ENCODE measurements around the gene RUNX1.
A peak's percentile ranks its signal among the peaks of the same experiment; 100 is the strongest.

RUNX1 gene

DNA sequence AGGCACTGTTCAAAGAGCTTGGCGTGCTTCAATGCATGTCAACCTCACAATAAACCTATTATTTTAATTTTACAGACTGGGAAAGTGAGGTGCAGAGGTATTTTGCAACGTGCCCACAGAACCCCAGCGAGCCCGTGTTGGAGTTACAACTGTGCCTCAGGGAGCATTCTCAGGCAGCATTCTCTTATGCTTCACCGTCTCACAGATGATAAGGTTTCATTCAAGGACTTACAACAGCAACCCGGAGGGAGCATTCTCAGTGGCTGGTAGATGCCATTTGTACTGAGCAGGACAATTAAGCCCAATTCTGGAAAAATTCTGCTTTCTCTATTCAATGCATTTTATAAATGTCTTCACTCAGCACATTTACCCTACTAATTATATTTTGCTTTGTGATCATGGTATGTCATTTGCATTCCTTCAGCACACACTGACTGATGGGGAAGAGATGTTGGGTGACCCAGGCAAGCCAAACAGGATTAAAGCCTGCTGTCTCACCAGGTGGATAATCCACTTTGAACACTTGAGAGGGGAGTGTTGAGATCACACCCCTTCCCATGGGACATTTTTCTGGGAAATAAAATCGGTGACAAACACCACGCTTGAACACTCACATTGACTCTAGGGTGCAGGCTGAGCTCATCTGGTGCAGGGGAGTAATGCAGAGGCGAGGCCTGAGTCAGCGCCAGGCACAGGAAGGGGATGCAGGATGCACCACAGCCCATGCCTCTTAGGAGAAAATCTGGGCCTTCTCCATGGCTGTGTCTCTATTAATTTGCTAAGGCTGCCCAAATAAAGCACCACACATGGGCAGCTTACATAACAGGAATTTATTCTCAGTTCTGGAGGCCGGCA is 266.4 kb downstream of the RUNX1 start:
- no peak for DNase-seq
- in situ Hi-C loops (cut with HindIII; ENCODE audit: low pct_ligation_motif_present, low pct_unique_long_range_greater_than_20kb, low sequenced_read_pairs), result no loop called here

DNA sequence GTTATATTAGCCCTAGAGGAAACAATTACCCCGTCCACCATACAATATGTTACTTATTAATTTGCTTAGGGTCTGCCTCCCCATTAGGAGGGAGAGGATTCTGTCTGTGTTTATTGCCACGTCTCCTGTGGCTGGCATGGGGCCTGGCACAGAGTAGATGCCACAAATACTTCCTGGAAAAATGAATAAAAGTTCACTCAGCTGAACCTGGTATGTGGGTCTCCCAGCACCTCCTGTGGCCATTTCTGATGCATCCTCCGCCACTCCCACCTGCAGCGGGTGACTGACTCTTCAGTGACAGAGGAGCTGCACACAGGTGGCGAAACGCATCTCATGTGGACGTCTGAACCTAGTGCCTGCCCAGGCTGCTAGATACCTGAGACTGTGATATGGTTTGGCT is 267.6 kb downstream of the RUNX1 start:
- no peak for DNase-seq
- in situ Hi-C loops (cut with HindIII; ENCODE audit: low pct_ligation_motif_present, low pct_unique_long_range_greater_than_20kb, low sequenced_read_pairs), result no loop called here

DNA sequence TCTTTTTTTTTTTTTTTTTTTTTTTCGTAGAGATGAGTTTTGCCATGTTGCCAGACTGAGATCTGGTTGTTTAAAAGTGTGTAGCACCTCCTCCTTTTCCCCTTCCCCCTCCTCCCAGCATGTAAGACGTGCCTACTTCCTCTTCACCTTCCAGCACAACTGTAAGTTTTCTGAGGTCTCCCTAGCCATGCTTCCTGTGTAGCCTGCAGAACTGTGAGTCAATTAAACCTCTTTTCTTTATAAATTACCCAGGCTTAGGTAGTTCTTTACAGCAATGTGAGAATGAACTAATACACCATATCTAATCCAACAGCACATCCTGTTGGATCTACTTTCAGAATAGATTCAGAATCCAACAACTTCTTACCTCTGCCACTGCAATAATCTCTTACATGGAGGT is 269.2 kb downstream of the RUNX1 start:
- in situ Hi-C loops (cut with HindIII; ENCODE audit: low pct_ligation_motif_present, low pct_unique_long_range_greater_than_20kb, low sequenced_read_pairs), result no loop called here
- DNase-seq, result no peak

- in situ Hi-C loops (cut with HindIII; ENCODE audit: low pct_ligation_motif_present, low pct_unique_long_range_greater_than_20kb, low sequenced_read_pairs), result no loop called here
These were observed 273.3 kb downstream of the RUNX1 start for GRCh38 chr21:34775793-34776192.

DNA sequence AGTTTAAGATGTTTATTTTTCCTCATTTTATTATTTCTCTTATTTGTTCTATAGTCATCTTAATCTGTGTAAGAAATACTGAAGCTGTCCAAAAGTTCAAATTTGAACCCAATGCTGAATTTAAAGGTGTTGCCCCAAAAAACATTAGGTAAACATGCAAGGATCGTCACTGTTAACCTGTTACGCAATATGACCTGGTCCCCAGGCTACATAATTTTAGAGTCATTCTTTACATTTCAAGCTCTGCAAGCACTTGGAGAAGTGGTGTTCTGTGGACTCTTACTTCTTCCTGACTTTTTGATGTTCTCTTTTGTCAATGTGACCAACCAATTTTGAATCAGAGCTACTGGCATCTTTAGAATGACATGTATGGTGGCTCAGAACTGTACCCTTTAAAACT is 274.4 kb downstream of the RUNX1 start:
- in situ Hi-C loops (cut with HindIII; ENCODE audit: low pct_ligation_motif_present, low pct_unique_long_range_greater_than_20kb, low sequenced_read_pairs), result no loop called here

More at GRCh38 chr21:34775793-34776192, 273.3 kb downstream of the RUNX1 start:
- no peak for DNase-seq

DNA sequence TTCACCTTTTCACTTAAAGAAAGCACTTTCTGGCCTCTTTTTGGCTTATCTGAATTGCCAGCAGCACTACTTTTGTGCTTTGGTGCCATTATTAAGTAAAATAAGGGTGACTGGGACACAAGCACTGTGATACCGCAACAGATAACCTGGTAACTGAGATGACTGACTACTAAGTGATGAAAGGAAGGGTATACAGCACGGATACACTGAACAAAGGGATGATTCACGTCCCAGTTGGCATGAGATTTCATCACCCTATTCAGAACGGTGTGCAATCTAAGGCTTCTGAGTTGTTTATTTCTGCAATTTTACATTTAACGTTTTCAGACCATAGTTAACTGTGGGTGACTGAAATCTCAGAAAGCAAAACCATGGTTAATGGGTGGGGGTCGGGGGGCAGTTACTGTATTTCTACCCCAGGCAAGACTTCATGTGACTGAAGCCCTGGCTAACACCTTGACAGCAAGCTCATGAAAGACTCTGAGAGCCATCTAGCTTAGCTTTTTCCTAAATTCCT is 277.5 kb downstream of the RUNX1 start:
- peak; percentile 72 for DNase-seq
- in situ Hi-C loops (cut with HindIII; ENCODE audit: low pct_ligation_motif_present, low pct_unique_long_range_greater_than_20kb, low sequenced_read_pairs), result no loop called here

More for the DNA sequence above, 274.4 kb downstream of the RUNX1 start:
- no peak for DNase-seq

DNA sequence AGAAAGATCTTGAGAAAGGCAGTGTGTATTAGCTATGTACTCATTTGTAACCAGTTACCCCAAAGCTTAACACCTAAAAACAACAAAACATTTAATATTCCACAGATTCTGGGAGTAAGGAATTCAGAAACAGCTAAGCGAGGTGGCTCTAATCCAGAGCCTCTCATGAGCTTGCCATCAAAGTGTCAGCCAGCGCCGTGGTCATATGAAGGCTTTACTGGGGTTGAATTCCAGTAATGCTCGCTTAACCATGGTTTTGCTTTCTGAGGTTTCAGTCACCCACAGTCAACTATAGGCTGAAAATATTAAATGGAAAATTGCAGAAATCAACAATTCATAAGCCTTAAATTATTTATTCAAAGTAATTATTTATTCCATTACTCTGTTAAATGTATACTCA is 278.5 kb downstream of the RUNX1 start:
- peak; percentile 2 for DNase-seq
- in situ Hi-C loops (cut with HindIII; ENCODE audit: low pct_ligation_motif_present, low pct_unique_long_range_greater_than_20kb, low sequenced_read_pairs), result no loop called here

DNA sequence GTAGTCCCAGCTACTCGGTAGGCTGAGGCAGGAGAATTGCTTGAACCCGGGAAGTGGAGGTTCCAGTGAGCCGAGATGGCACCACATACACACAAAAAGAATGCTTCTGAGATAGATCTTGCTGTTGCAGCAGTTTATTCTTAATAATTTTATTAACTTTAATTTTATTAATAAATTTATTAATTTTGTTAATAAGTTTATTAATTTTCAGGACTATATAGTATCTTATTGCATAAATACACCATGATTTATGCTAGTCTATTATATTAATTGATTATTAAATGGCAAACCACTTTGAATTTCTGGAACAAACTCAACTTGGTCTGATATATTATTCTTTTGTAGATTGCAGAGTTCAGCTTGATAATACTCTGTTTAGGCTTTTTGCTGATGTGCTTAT is 280.8 kb downstream of the RUNX1 start:
- in situ Hi-C loops (cut with HindIII; ENCODE audit: low pct_ligation_motif_present, low pct_unique_long_range_greater_than_20kb, low sequenced_read_pairs), result no loop called here
- DNase-seq, result no peak

- no peak for DNase-seq
- in situ Hi-C loops (cut with HindIII; ENCODE audit: low pct_ligation_motif_present, low pct_unique_long_range_greater_than_20kb, low sequenced_read_pairs), result no loop called here
These were observed 282.2 kb downstream of the RUNX1 start for GRCh38 chr21:34766862-34767261.

GRCh38 chr21:34765619-34766018 is 283.5 kb downstream of the RUNX1 start:
- DNase-seq, result no peak
- in situ Hi-C loops (cut with HindIII; ENCODE audit: low pct_ligation_motif_present, low pct_unique_long_range_greater_than_20kb, low sequenced_read_pairs), result no loop called here

DNA sequence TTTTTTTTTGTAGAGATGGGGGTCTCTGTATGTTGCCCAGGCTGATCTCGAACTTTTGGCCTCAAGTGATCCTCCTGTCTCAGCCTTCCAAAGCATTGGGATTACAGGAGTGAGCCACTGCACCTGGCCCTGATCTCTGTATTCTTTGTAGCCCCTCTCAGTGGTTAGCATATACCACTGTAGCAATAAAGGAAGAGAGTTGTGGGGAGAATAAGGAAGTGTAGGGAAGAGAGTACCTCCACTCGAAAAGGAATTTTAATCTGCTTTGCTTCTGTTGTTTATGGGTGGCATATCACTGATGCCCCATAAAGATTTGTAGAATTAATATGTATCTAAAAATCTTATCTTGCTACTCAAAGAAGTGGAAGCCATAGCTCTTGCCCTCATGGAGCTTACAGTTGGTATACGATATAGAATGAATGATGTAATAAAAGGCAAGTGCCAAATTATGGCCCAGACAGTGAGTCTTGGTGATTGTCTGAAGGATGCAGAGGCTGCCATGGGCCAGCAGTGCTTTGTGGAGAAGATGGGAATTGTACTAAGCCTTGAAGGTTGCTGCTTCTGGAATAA is 284.3 kb downstream of the RUNX1 start:
- no peak for DNase-seq
- in situ Hi-C loops (cut with HindIII; ENCODE audit: low pct_ligation_motif_present, low pct_unique_long_range_greater_than_20kb, low sequenced_read_pairs), result no loop called here

DNA sequence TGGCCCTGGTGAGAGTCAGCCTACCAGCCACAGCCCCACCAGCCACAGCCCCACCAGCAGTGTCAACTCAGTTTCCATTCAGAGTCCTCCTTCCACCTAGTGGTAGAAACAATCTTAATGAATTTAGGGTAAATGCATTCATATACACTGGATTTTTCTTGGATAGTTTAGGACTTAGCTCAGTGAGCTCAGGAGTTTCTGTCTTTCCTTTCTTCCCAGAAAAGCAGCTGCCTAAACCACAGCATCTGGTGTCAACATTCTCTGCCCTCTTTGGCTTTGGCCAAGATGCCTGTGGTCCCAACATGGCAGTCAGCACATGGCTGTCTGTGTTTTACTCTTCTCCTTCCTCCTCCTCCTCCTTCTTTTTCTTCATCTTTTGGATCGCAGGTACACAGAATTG is 286.3 kb downstream of the RUNX1 start:
- in situ Hi-C loops (cut with HindIII; ENCODE audit: low pct_ligation_motif_present, low pct_unique_long_range_greater_than_20kb, low sequenced_read_pairs), result no loop called here
- no peak for DNase-seq

- DNase-seq, result no peak
- in situ Hi-C loops (cut with HindIII; ENCODE audit: low pct_ligation_motif_present, low pct_unique_long_range_greater_than_20kb, low sequenced_read_pairs), result no loop called here
These were observed 287.3 kb downstream of the RUNX1 start for GRCh38 chr21:34761758-34762330.

GRCh38 chr21:34754690-34755647 is 294.1 kb downstream of the RUNX1 start:
- DNase-seq, result no peak
- in situ Hi-C loops (cut with HindIII; ENCODE audit: low pct_ligation_motif_present, low pct_unique_long_range_greater_than_20kb, low sequenced_read_pairs), result no loop called here

DNA sequence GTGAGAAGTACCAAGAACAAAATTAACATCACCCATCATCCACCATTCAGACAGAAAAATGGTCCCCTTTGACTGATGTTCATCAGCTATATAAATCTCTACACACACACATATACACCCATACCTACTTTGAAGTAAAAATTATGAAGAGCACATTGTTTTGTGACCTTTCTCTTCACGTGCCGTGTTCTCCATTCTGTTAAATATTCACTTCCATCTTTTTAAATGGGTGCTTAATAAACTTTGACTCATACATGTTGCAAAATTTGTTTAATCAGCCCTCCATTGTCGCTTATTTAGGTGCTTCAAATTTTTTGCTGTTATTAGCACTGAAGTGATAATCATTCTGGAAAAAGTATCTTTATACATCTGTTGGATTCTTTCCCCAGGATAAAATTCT is 300.2 kb downstream of the RUNX1 start:
- in situ Hi-C loops (cut with HindIII; ENCODE audit: low pct_ligation_motif_present, low pct_unique_long_range_greater_than_20kb, low sequenced_read_pairs), result no loop called here
- DNase-seq, result no peak

GRCh38 chr21:34745557-34746255 is 303.4 kb downstream of the RUNX1 start:
- in situ Hi-C loops (cut with HindIII; ENCODE audit: low pct_ligation_motif_present, low pct_unique_long_range_greater_than_20kb, low sequenced_read_pairs), result no loop called here
- peak; percentile 81 for DNase-seq

- in situ Hi-C loops (cut with HindIII; ENCODE audit: low pct_ligation_motif_present, low pct_unique_long_range_greater_than_20kb, low sequenced_read_pairs), result no loop called here
- DNase-seq, result no peak
These were observed 304.3 kb downstream of the RUNX1 start for GRCh38 chr21:34744801-34745200.

GRCh38 chr21:34743831-34744230 is 305.3 kb downstream of the RUNX1 start:
- in situ Hi-C loops (cut with HindIII; ENCODE audit: low pct_ligation_motif_present, low pct_unique_long_range_greater_than_20kb, low sequenced_read_pairs), result no loop called here
- no peak for DNase-seq
